Measurements from ENCODE around the gene NXT1.

DNA sequence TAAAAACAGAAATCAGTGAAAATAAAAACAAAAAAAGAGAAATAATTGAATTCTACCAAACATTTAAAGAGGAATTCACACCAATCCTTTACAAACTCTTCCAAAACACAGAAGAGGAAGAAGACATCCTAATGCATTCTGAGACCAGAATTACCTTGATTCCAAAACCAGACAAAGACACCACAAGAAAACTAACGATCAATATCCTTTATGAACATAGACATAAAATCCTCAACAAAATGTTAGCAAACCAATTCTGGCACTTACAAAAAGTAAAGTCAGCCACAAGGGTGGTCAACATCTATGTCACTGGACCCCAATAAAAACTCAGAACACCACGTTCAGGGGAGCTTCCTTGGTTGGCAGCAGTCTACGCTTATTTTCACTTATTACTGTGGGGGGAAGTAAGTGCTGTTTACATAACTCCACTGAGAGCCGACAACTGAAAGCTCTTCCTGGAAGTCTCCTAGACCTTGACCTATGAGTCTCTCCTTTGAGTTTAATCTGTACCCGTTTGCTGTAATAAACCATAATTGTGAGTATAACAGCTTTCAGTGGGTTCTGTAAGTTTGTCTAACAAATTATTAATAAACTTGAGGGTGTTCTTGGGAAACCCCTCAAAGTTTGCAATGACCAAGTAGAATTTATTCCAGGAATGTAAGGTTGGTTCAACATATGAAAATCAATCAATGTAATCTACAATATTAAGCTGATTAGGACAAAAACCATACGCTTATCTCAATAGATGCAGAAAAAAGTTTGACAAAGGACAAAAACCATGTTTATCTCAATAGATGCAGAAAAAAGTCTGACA lies 35.9 kb downstream of the NXT1 start:
- TF ChIP-seq EZH2 (IDR thresholded peaks at IDR 0.05; ENCODE audit: low read length, unreplicated experiment) (no peak), EZH2phosphoT487 (IDR thresholded peaks at IDR 0.05; ENCODE audit: borderline replicate concordance, low read length) (no peak)
- TF ChIP-seq, protein P1, sequence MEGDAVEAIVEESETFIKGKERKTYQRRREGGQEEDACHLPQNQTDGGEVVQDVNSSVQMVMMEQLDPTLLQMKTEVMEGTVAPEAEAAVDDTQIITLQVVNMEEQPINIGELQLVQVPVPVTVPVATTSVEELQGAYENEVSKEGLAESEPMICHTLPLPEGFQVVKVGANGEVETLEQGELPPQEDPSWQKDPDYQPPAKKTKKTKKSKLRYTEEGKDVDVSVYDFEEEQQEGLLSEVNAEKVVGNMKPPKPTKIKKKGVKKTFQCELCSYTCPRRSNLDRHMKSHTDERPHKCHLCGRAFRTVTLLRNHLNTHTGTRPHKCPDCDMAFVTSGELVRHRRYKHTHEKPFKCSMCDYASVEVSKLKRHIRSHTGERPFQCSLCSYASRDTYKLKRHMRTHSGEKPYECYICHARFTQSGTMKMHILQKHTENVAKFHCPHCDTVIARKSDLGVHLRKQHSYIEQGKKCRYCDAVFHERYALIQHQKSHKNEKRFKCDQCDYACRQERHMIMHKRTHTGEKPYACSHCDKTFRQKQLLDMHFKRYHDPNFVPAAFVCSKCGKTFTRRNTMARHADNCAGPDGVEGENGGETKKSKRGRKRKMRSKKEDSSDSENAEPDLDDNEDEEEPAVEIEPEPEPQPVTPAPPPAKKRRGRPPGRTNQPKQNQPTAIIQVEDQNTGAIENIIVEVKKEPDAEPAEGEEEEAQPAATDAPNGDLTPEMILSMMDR (conservative IDR thresholded peaks at IDR 0.05; ENCODE audit: low read depth, low read length) = no peak

Data from PC-3 (cell line).